Vagina (tissue), 2 donors: ENCODE results near the gene CHP1. TPM values are rescaled to one million over a fixed set of nuclear protein-coding genes. Genes with fewer than 3 reads are reported as not detected.
"Not testable (repeated sequence)": the region's sequence is repeated elsewhere in the genome, so short reads cannot be mapped to it uniquely, and the experiment has no call there.

Experiments
- DNase-seq, 2 donors: peaks; one replicate each; pipeline ENCODE4 v3.0.0-alpha.2; 2017; ENCODE audit errors: extremely low spot score in 2 of 2
- H3K27ac ChIP-seq: fragments of 200-600 bp; sonication (generic); one replicate; pipeline ENCODE4 v1.5.1; 2019
- H3K27me3 ChIP-seq: fragments of 200-600 bp; sonication (generic); one replicate; pipeline ENCODE4 v1.5.1; 2019
- H3K36me3 ChIP-seq, 2 donors: fragments of 200-600 bp; sonication (generic); one replicate each; pipeline ENCODE4 v1.5.1; 2017 to 2019
- H3K4me1 ChIP-seq: fragments of 200-600 bp; sonication (generic); one replicate; pipeline ENCODE4 v1.5.1; 2019
- H3K4me3 ChIP-seq, 2 donors: fragments of 200-600 bp; sonication (generic); 1 replicate in 1 of 2; 2 replicates in 1 of 2; pipeline ENCODE4 v1.5.1; 2016 to 2019
- H3K9me3 ChIP-seq: fragments of 200-600 bp; sonication (generic); one replicate; pipeline ENCODE4 v1.5.1; 2019
- CTCF ChIP-seq, 3 experiments: fragments of 450-650 bp in 2 of 3; fragments of 200-600 bp in 1 of 3; sonication (generic) in 1 of 3; IDR thresholded peaks; one replicate each; pipeline ENCODE4 v1.5.1; 2017 to 2019; ENCODE audit warnings: antibody characterized with exemption in 3 of 3, mild to moderate bottlenecking in 2 of 3, moderate library complexity in 2 of 3
- POLR2A ChIP-seq, 2 donors: fragments of 450-650 bp; IDR thresholded peaks; one replicate each; pipeline ENCODE4 v1.6.1; 2017; ENCODE audit warnings: antibody characterized with exemption in 2 of 2, mild to moderate bottlenecking in 2 of 2, moderate library complexity in 2 of 2
- POLR2AphosphoS5 ChIP-seq, 2 donors: sonication (generic); formaldehyde crosslinking; IDR thresholded peaks; one replicate each; pipeline ENCODE4 v1.9.0; 2017; ENCODE audit warnings: antibody characterized with exemption in 2 of 2, mild to moderate bottlenecking in 2 of 2, low read depth in 1 of 2; ENCODE audit not compliant: insufficient read depth in 1 of 2
- intact Hi-C: fragments of 100-400 bp; cut with DNase I; formaldehyde crosslinking; loops from one replicate; pipeline ENCODE4 v1.15.1; 2023
- total RNA-seq: library from RNA; depleted of rRNA; stranded (reverse); fragments of >200 nt; gene quantifications from one replicate; pipeline ENCODE4 v1.2.3, GENCODE V29; 2016

Gene CHP1
- total RNA-seq, 1 donor from 2014 or later, result 119 TPM

GRCh38 chr15:41235929-41236328 lies 4.9 kb downstream of the CHP1 start:
- DNase-seq, result no peak
- TF ChIP-seq POLR2A (IDR thresholded peaks at IDR 0.05) (no peak), CTCF (IDR thresholded peaks at IDR 0.05) (no peak), POLR2AphosphoS5 (IDR thresholded peaks at IDR 0.05; ENCODE audit: insufficient read depth in 1 of 2, low read depth in 1 of 2) (no peak)
- Histone ChIP-seq H3K4me1 (peaks cover 18% of the 10 kb centered on the region), H3K27me3 (no peaks in the 10 kb centered on the region), H3K9me3 (no peaks in the 10 kb centered on the region), H3K36me3 (no peaks in the 10 kb centered on the region), H3K4me3 (no peak overlapping the region), H3K27ac (no peak overlapping the region)
- intact Hi-C loops, result no loop called here

GRCh38 chr15:41238100-41238499 lies 7.0 kb downstream of the CHP1 start:
- Histone ChIP-seq H3K36me3 (peaks cover 0 to 6% of the 10 kb centered on the region in 2 donors), H3K27ac (no peak overlapping the region), H3K4me3 (no peak overlapping the region), H3K4me1 (peaks cover 6% of the 10 kb centered on the region), H3K27me3 (no peaks in the 10 kb centered on the region), H3K9me3 (no peaks in the 10 kb centered on the region)
- no peak for TF ChIP-seq CTCF (IDR thresholded peaks at IDR 0.05)
- TF ChIP-seq POLR2A (IDR thresholded peaks at IDR 0.05), result no peak
- TF ChIP-seq POLR2AphosphoS5 (IDR thresholded peaks at IDR 0.05; ENCODE audit: insufficient read depth in 1 of 2, low read depth in 1 of 2), result no peak
- DNase-seq, result no peak
- intact Hi-C loops, result no loop called here

GRCh38 chr15:41241221-41241964 lies 10.3 kb downstream of the CHP1 start:
- no peaks in the 10 kb centered on the region for H3K4me1 ChIP-seq
- no peak overlapping the region for H3K27ac ChIP-seq
- TF ChIP-seq CTCF (IDR thresholded peaks at IDR 0.05) (no peak), POLR2AphosphoS5 (IDR thresholded peaks at IDR 0.05; ENCODE audit: insufficient read depth in 1 of 2, low read depth in 1 of 2) (no peak), POLR2A (IDR thresholded peaks at IDR 0.05) (no peak)
- H3K4me3 ChIP-seq, result no peak overlapping the region
- peaks cover 0 to 21% of the 10 kb centered on the region in 2 donors for H3K36me3 ChIP-seq
- H3K9me3 ChIP-seq, result no peaks in the 10 kb centered on the region
- H3K27me3 ChIP-seq, result no peaks in the 10 kb centered on the region
- intact Hi-C loops, result no loop called here
- no peak for DNase-seq

- DNase-seq, H3K27me3 ChIP-seq, H3K4me3 ChIP-seq, H3K36me3 ChIP-seq, intact Hi-C loops, H3K9me3 ChIP-seq, H3K4me1 ChIP-seq, H3K27ac ChIP-seq: not testable (repeated sequence)
Measured at GRCh38 chr15:41250745-41251144, 19.7 kb downstream of the CHP1 start.

- peaks cover 0 to 5% of the 10 kb centered on the region in 2 donors for H3K36me3 ChIP-seq
- no peak for DNase-seq
- H3K27me3 ChIP-seq, result no peaks in the 10 kb centered on the region
- no peak overlapping the region for H3K27ac ChIP-seq
- TF ChIP-seq POLR2AphosphoS5 (IDR thresholded peaks at IDR 0.05; ENCODE audit: insufficient read depth in 1 of 2, low read depth in 1 of 2), result no peak
- TF ChIP-seq CTCF (IDR thresholded peaks at IDR 0.05), result no peak
- TF ChIP-seq POLR2A (IDR thresholded peaks at IDR 0.05), result no peak
- H3K4me1 ChIP-seq, result no peaks in the 10 kb centered on the region
- no peaks in the 10 kb centered on the region for H3K9me3 ChIP-seq
- no peak overlapping the region for H3K4me3 ChIP-seq
- intact Hi-C loops, result no loop called here
Measured at GRCh38 chr15:41251411-41251810, 20.3 kb downstream of the CHP1 start.
